HepG2 (cell line): Measurements from ENCODE around the gene LRRC27. TPM values are rescaled to one million over a fixed set of nuclear protein-coding genes. Genes with fewer than 3 reads are reported as not detected.

Source experiments
- AHDC1 ChIP-seq: sonication (generic); formaldehyde crosslinking; IDR thresholded peaks from 2 replicates; pipeline ENCODE4 v1.5.1; 2020; ENCODE audit warnings: mild to moderate bottlenecking, missing genetic modification reagents, borderline replicate concordance
- GABPB1 ChIP-seq: IDR thresholded peaks from 2 replicates; pipeline ENCODE4 v1.6.1; 2016; ENCODE audit warnings: mild to moderate bottlenecking, missing genetic modification reagents, moderate library complexity, missing compliant biosample characterization
- HDAC2 ChIP-seq: sonication (generic); formaldehyde crosslinking; IDR thresholded peaks from 2 replicates; pipeline ENCODE4 v1.4.0; 2020; ENCODE audit warnings: missing genetic modification reagents
- HIVEP1 ChIP-seq: sonication (generic); formaldehyde crosslinking; IDR thresholded peaks from 2 replicates; pipeline ENCODE4 v1.4.0; 2020; ENCODE audit warnings: mild to moderate bottlenecking, missing genetic modification reagents
- KLF15 ChIP-seq: sonication (generic); formaldehyde crosslinking; IDR thresholded peaks from 2 replicates; pipeline ENCODE4 v1.8.1; 2023; ENCODE audit warnings: borderline replicate concordance, mild to moderate bottlenecking, inconsistent platforms, missing genetic modification reagents, mixed read lengths
- MAFF ChIP-seq: IDR thresholded peaks from 2 replicates; pipeline ENCODE4 v1.6.1; 2011; ENCODE audit warnings: low read depth, low read length, improper control_type of control experiment
- PCBP2 ChIP-seq: fragments of 200-400 bp; formaldehyde crosslinking; optimal IDR thresholded peaks from 2 replicates; pipeline ENCODE3; 2018; ENCODE audit warnings: low read length, low read depth; ENCODE audit not compliant: poor library complexity, severe bottlenecking
- PRMT3 ChIP-seq: sonication (generic); formaldehyde crosslinking; IDR thresholded peaks from 2 replicates; pipeline ENCODE4 v1.8.1; 2022; ENCODE audit warnings: low read depth, mild to moderate bottlenecking, moderate library complexity, missing genetic modification reagents, borderline replicate concordance
- RXRA ChIP-seq: sonication (generic); formaldehyde crosslinking; IDR thresholded peaks from 2 replicates; pipeline ENCODE4 v1.5.1; 2020; ENCODE audit warnings: missing genetic modification reagents
- SIN3A ChIP-seq: IDR thresholded peaks from 2 replicates; pipeline ENCODE4 v1.6.1; 2011; ENCODE audit warnings: low read depth, mild to moderate bottlenecking, control low read depth, low read length, borderline replicate concordance
- SOX6 ChIP-seq, 2 experiments: fragments of 450-650 bp in 1 of 2; sonication (generic) in 1 of 2; formaldehyde crosslinking in 1 of 2; IDR thresholded peaks; 2 replicates each; pipeline versions ENCODE4 v1.4.0 to v1.6.1; 2017 to 2020; ENCODE audit warnings: antibody characterized with exemption in 1 of 2, mild to moderate bottlenecking in 1 of 2, missing genetic modification reagents in 1 of 2
- TGIF2 ChIP-seq: IDR thresholded peaks from 2 replicates; pipeline ENCODE4 v1.6.1; 2016; ENCODE audit warnings: control low read depth, missing compliant biosample characterization
- ZNF234 ChIP-seq: sonication (generic); formaldehyde crosslinking; conservative IDR thresholded peaks from 2 replicates; pipeline ENCODE4 v1.5.1; 2020; ENCODE audit warnings: mild to moderate bottlenecking, missing genetic modification reagents
- ZNF317 ChIP-seq: sonication (generic); formaldehyde crosslinking; IDR thresholded peaks from 2 replicates; pipeline ENCODE4 v1.5.0; 2020; ENCODE audit warnings: mild to moderate bottlenecking, missing genetic modification reagents
- ZNF709 ChIP-seq: sonication (generic); formaldehyde crosslinking; IDR thresholded peaks from 2 replicates; pipeline ENCODE4 v1.5.0; 2020; ENCODE audit warnings: mild to moderate bottlenecking, missing genetic modification reagents
- ZNF761 ChIP-seq: sonication (generic); formaldehyde crosslinking; conservative IDR thresholded peaks from 2 replicates; pipeline ENCODE4 v1.4.0; 2020; ENCODE audit warnings: mild to moderate bottlenecking, missing genetic modification reagents
- polyA plus RNA-seq, 8 experiments: library from polyadenylated mRNA; depleted of rRNA in 3 of 8; stranded (reverse) in 7 of 8; unstranded in 1 of 8; fragments of >200 nt; fragmentation: Illumina TruSeq in 4 of 8; extraction: Trizol in 4 of 8; gene quantifications; 2 replicates each; pipeline versions ENCODE4 v1.2.1 to v1.2.3, GENCODE V29; 2011 to 2016; ENCODE audit warnings: low read depth in 4 of 8, missing spikeins in 1 of 8, mixed read lengths in 1 of 8; ENCODE audit not compliant: insufficient read depth in 1 of 8
- total RNA-seq, 5 experiments: library from RNA; depleted of rRNA; stranded (reverse); fragments of >200 nt; fragmentation: Illumina TruSeq; extraction: Trizol; gene quantifications; 2 replicates each; pipeline ENCODE4 v1.2.3, GENCODE V29; 2016; ENCODE audit warnings: low read depth in 1 of 5
- TF ChIP-seq, protein P1 (sequence below): sonication (generic); formaldehyde crosslinking; IDR thresholded peaks from 2 replicates; pipeline ENCODE4 v1.4.0; 2020; ENCODE audit warnings: missing genetic modification reagents
- TF ChIP-seq, protein P2 (sequence below): sonication (generic); formaldehyde crosslinking; conservative IDR thresholded peaks from 2 replicates; pipeline ENCODE4 v1.8.0; 2022; ENCODE audit warnings: low read depth, missing genetic modification reagents

The LRRC27 gene
- total and polyA plus RNA-seq, 2 of the 13 experiments (the other 11 are each of a cell fraction or from before 2014, with no cell fraction given): 4.2 to 4.6 TPM

- TF ChIP-seq AHDC1 (CRISPR knock-in tag): no peak
- TF ChIP-seq, protein P1, sequence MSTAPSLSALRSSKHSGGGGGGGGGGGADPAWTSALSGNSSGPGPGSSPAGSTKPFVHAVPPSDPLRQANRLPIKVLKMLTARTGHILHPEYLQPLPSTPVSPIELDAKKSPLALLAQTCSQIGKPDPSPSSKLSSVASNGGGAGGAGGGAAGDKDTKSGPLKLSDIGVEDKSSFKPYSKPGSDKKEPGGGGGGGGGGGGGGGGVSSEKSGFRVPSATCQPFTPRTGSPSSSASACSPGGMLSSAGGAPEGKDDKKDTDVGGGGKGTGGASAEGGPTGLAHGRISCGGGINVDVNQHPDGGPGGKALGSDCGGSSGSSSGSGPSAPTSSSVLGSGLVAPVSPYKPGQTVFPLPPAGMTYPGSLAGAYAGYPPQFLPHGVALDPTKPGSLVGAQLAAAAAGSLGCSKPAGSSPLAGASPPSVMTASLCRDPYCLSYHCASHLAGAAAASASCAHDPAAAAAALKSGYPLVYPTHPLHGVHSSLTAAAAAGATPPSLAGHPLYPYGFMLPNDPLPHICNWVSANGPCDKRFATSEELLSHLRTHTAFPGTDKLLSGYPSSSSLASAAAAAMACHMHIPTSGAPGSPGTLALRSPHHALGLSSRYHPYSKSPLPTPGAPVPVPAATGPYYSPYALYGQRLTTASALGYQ (CRISPR knock-in tag): peak; percentile 42; the same call in 1 of the 2 replicates
- TF ChIP-seq SOX6 (IDR thresholded peaks at IDR 0.05): no peak
- TF ChIP-seq SOX6 (CRISPR knock-in tag; IDR thresholded peaks at IDR 0.05): peak; percentile 68
- peak; percentile 81 for TF ChIP-seq HDAC2 (CRISPR knock-in tag)
- peak; percentile 87 for TF ChIP-seq HIVEP1 (CRISPR knock-in tag)
- TF ChIP-seq MAFF: no peak
- TF ChIP-seq ZNF709 (CRISPR knock-in tag): no peak; the same call in 1 of the 2 replicates
- TF ChIP-seq RXRA (CRISPR knock-in tag): 0 out of 2 replicates have a peak, but pooled peaks have one; percentile 37
- TF ChIP-seq, protein P2, sequence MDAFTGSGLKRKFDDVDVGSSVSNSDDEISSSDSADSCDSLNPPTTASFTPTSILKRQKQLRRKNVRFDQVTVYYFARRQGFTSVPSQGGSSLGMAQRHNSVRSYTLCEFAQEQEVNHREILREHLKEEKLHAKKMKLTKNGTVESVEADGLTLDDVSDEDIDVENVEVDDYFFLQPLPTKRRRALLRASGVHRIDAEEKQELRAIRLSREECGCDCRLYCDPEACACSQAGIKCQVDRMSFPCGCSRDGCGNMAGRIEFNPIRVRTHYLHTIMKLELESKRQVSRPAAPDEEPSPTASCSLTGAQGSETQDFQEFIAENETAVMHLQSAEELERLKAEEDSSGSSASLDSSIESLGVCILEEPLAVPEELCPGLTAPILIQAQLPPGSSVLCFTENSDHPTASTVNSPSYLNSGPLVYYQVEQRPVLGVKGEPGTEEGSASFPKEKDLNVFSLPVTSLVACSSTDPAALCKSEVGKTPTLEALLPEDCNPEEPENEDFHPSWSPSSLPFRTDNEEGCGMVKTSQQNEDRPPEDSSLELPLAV (CRISPR knock-in tag): no peak
- no peak for TF ChIP-seq ZNF317
- TF ChIP-seq GABPB1 (CRISPR knock-in tag): peak; percentile 78
- no peak for TF ChIP-seq ZNF761 (CRISPR knock-in tag)
- no peak for TF ChIP-seq KLF15 (CRISPR knock-in tag)
- TF ChIP-seq ZNF234 (CRISPR knock-in tag): no peak
- peak; percentile 96 for TF ChIP-seq SIN3A
- TF ChIP-seq PRMT3: no peak
- no peak for TF ChIP-seq PCBP2
- no peak; the same call in 1 of the 2 replicates for TF ChIP-seq TGIF2 (CRISPR knock-in tag)
These were observed at the start of gene LRRC27 (continued) for GRCh38 chr10:132331601-132332432.
